HL-60 (cell line): ENCODE data around the gene OR6N1.

ENCODE experiments used
- TF ChIP-seq, protein P1 (sequence below): IDR thresholded peaks from one replicate; pipeline ENCODE4 v1.5.1; 2011; ENCODE audit warnings: low read length, control low read depth, inconsistent platforms; ENCODE audit not compliant: insufficient read depth
- TF ChIP-seq, protein P2 (sequence below): IDR thresholded peaks from 2 replicates; pipeline ENCODE4 v1.6.1; 2012; ENCODE audit warnings: low read depth; ENCODE audit not compliant: insufficient replicate concordance

DNA sequence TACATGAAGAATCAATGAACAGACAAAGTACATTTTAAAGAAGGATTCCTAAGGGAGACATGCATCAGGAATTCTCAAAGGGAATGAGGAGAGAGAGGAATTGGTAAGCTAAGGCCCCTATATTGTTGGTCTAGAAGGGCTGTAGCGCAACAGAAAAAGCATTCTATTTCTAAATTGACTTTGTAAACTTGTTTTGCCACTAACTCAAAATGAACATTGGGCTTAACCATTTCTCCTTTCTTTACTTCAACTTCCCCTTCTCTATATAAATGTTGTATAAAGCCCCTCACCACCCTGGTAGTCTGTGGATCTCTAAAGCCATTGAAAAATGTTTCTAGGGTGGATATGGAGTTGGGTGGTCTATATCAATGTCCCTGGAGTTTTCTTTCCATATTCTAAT lies 29.4 kb upstream of the OR6N1 start:
- TF ChIP-seq, protein P1, sequence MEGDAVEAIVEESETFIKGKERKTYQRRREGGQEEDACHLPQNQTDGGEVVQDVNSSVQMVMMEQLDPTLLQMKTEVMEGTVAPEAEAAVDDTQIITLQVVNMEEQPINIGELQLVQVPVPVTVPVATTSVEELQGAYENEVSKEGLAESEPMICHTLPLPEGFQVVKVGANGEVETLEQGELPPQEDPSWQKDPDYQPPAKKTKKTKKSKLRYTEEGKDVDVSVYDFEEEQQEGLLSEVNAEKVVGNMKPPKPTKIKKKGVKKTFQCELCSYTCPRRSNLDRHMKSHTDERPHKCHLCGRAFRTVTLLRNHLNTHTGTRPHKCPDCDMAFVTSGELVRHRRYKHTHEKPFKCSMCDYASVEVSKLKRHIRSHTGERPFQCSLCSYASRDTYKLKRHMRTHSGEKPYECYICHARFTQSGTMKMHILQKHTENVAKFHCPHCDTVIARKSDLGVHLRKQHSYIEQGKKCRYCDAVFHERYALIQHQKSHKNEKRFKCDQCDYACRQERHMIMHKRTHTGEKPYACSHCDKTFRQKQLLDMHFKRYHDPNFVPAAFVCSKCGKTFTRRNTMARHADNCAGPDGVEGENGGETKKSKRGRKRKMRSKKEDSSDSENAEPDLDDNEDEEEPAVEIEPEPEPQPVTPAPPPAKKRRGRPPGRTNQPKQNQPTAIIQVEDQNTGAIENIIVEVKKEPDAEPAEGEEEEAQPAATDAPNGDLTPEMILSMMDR: no peak
- TF ChIP-seq, protein P2, sequence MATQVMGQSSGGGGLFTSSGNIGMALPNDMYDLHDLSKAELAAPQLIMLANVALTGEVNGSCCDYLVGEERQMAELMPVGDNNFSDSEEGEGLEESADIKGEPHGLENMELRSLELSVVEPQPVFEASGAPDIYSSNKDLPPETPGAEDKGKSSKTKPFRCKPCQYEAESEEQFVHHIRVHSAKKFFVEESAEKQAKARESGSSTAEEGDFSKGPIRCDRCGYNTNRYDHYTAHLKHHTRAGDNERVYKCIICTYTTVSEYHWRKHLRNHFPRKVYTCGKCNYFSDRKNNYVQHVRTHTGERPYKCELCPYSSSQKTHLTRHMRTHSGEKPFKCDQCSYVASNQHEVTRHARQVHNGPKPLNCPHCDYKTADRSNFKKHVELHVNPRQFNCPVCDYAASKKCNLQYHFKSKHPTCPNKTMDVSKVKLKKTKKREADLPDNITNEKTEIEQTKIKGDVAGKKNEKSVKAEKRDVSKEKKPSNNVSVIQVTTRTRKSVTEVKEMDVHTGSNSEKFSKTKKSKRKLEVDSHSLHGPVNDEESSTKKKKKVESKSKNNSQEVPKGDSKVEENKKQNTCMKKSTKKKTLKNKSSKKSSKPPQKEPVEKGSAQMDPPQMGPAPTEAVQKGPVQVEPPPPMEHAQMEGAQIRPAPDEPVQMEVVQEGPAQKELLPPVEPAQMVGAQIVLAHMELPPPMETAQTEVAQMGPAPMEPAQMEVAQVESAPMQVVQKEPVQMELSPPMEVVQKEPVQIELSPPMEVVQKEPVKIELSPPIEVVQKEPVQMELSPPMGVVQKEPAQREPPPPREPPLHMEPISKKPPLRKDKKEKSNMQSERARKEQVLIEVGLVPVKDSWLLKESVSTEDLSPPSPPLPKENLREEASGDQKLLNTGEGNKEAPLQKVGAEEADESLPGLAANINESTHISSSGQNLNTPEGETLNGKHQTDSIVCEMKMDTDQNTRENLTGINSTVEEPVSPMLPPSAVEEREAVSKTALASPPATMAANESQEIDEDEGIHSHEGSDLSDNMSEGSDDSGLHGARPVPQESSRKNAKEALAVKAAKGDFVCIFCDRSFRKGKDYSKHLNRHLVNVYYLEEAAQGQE: no peak
